Panc1 (cell line): ENCODE measurements around the gene FAM83G. TPM values are rescaled to one million over a fixed set of nuclear protein-coding genes. Genes with fewer than 3 reads are reported as not detected.
A peak's percentile ranks its signal among the peaks of the same experiment; 100 is the strongest.

Experiments used
- ATAC-seq: fragments of 200-7000 bp; cut with Tn5 transposase; 2 replicates; pipeline ENCODE4 v1.9.1; 2020; ENCODE audit warnings: mild to moderate bottlenecking, moderate library complexity
- BruUV-seq: library from RNA; stranded (reverse); fragments of 400-500 nt; replicated peaks from 2 replicates; lab custom pipeline; 2021; lab: Mats Ljungman, UMichigan
- CTCF ChIA-PET: fragments of 300-600 bp; sonication (Branson Sonifier 250); formaldehyde crosslinking; loops from one replicate; lab custom pipeline; 2022; ENCODE audit warnings: antibody characterized with exemption; lab: Charles Lee
- POLR2A ChIA-PET: fragments of 300-600 bp; sonication (Branson Sonifier 250); formaldehyde crosslinking; loops from one replicate; lab custom pipeline; 2022; ENCODE audit warnings: antibody characterized with exemption; lab: Charles Lee
- DNase-seq: peaks from one replicate; pipeline ENCODE4 v3.0.0-alpha.2; 2010; ENCODE audit warnings: low read depth, low spot score
- H3K27ac ChIP-seq: 2 replicates; pipeline ENCODE4 v1.5.1; 2011; ENCODE audit warnings: mild to moderate bottlenecking, low read length, inconsistent platforms
- H3K27me3 ChIP-seq: fragments of 200-500 bp; sonication (Bioruptor generic); 2 replicates; pipeline ENCODE4 v1.6.0; 2014; ENCODE audit warnings: low read length, inconsistent platforms; ENCODE audit not compliant: control insufficient read depth, insufficient read depth
- H3K36me3 ChIP-seq: fragments of 200-500 bp; sonication (Bioruptor generic); 2 replicates; pipeline ENCODE4 v1.5.1; 2014; ENCODE audit warnings: inconsistent platforms, mild to moderate bottlenecking, low read length, moderate library complexity; ENCODE audit not compliant: control insufficient read depth, insufficient read depth
- H3K4me1 ChIP-seq: 2 replicates; pipeline ENCODE4 v1.5.1; 2011; ENCODE audit warnings: inconsistent platforms, mild to moderate bottlenecking, low read length, moderate library complexity; ENCODE audit not compliant: control insufficient read depth, insufficient read depth
- H3K4me3 ChIP-seq, 2 experiments: 2 replicates each; pipeline ENCODE4 v1.5.1; 2011 to 2012; ENCODE audit warnings: low read depth in 2 of 2, low read length in 2 of 2, mild to moderate bottlenecking in 2 of 2, inconsistent platforms in 1 of 2, moderate library complexity in 1 of 2
- H3K9me3 ChIP-seq: fragments of 200-500 bp; sonication (Bioruptor generic); 2 replicates; pipeline ENCODE4 v1.5.1; 2014; ENCODE audit warnings: low read depth, mild to moderate bottlenecking, inconsistent platforms, low read length, moderate library complexity; ENCODE audit not compliant: control insufficient read depth, insufficient read depth
- CTCF ChIP-seq: fragments of 450-650 bp; IDR thresholded peaks from 2 replicates; pipeline ENCODE4 v1.5.1; 2017; ENCODE audit warnings: mild to moderate bottlenecking
- POLR2AphosphoS5 ChIP-seq: IDR thresholded peaks from 2 replicates; pipeline ENCODE4 v1.6.1; 2012; ENCODE audit warnings: mild to moderate bottlenecking, low read depth, low read length, moderate library complexity
- REST ChIP-seq, 2 experiments: IDR thresholded peaks; 2 replicates each; pipeline ENCODE4 v1.6.1; 2011 to 2012; ENCODE audit warnings: low read depth in 2 of 2, control low read depth in 1 of 2, low read length in 1 of 2, mild to moderate bottlenecking in 1 of 2, moderate library complexity in 1 of 2; ENCODE audit not compliant: insufficient read depth in 1 of 2
- SIN3A ChIP-seq: IDR thresholded peaks from 2 replicates; pipeline ENCODE4 v1.6.1; 2012; ENCODE audit warnings: low read depth, mild to moderate bottlenecking, low read length, moderate library complexity, borderline replicate concordance; ENCODE audit not compliant: insufficient read depth
- TCF7L2 ChIP-seq: IDR thresholded peaks from 2 replicates; pipeline ENCODE4 v1.6.1; 2011; ENCODE audit warnings: mild to moderate bottlenecking, low read depth, low read length, inconsistent platforms
- in situ Hi-C: cut with HindIII; loops from 2 replicates; pipeline ENCODE4 v1.10.0; 2016; ENCODE audit warnings: low sequenced_read_pairs, low pct_unique_long_range_greater_than_20kb
- intact Hi-C: fragments of 100-400 bp; cut with micrococcal nuclease; formaldehyde crosslinking; loops from one replicate; pipeline ENCODE4 v1.10.0; 2022; ENCODE audit not compliant: unreplicated experiment
- total RNA-seq: library from RNA; stranded (reverse); gene quantifications from one replicate; pipeline ENCODE4 v1.2.1, GENCODE V29; 2021; ENCODE audit not compliant: unreplicated experiment

The FAM83G gene
- total RNA-seq, 1 experiment from 2014 or later: 17.3 TPM

GRCh38 chr17:18968345-18968744, 36.2 kb downstream of the FAM83G start:
- POLR2A ChIA-PET: no interaction called here
- H3K27ac ChIP-seq: no peak overlapping the region
- no peak for TF ChIP-seq SIN3A
- TF ChIP-seq REST (IDR thresholded peaks at IDR 0.05; ENCODE audit: insufficient read depth in 1 of 2, low read depth in 2 of 2, low read length in 1 of 2): no peak
- TF ChIP-seq CTCF: no peak
- TF ChIP-seq TCF7L2: no peak
- no peak for TF ChIP-seq POLR2AphosphoS5
- intact Hi-C loops (no loop called here), in situ Hi-C loops (no loop called here)
- no TSS peak for BruUV-seq
- H3K4me3 ChIP-seq: no peak overlapping the region
- no peaks in the 10 kb centered on the region for H3K36me3 ChIP-seq
- H3K27me3 ChIP-seq: no peaks in the 10 kb centered on the region
- H3K4me1 ChIP-seq: peaks cover 4% of the 10 kb centered on the region; the same call in 1 of the 2 replicates
- DNase-seq (no peak), ATAC-seq (no peak)
- CTCF ChIA-PET: interaction anchor here (0.7 kb wide), 1 partner anchor 17 kb away, joined by 4 read pairs; no protein-coding TSS in a partner anchor
- H3K9me3 ChIP-seq: no peaks in the 10 kb centered on the region

GRCh38 chr17:18967916-18968315, 36.6 kb downstream of the FAM83G start:
- DNase-seq (no peak), ATAC-seq (peak; percentile 13; the same call in 1 of the 2 replicates)
- Histone ChIP-seq H3K9me3 (no peaks in the 10 kb centered on the region), H3K27me3 (no peaks in the 10 kb centered on the region), H3K4me1 (peaks cover 4% of the 10 kb centered on the region; the same call in 1 of the 2 replicates), H3K27ac (no peak overlapping the region), H3K4me3 (no peak overlapping the region), H3K36me3 (no peaks in the 10 kb centered on the region)
- TF ChIP-seq REST (IDR thresholded peaks at IDR 0.05; ENCODE audit: insufficient read depth in 1 of 2, low read depth in 2 of 2, low read length in 1 of 2) (no peak), TCF7L2 (no peak), POLR2AphosphoS5 (no peak), CTCF (no peak), SIN3A (no peak)
- intact Hi-C loops (no loop called here), in situ Hi-C loops (no loop called here)
- CTCF ChIA-PET: interaction anchor here (0.7 kb wide), 1 partner anchor 17 kb away, joined by 4 read pairs; no protein-coding TSS in a partner anchor
- BruUV-seq: no TSS peak
- POLR2A ChIA-PET: no interaction called here
